ENCODE measurements around the gene ATP8A1.
"Not testable (repeated sequence)": the region's sequence is repeated elsewhere in the genome, so short reads cannot be mapped to it uniquely, and the experiment has no call there.

Gene ATP8A1

GRCh38 chr4:42513748-42514492, 143.0 kb downstream of the ATP8A1 start:
- no peak for DNase-seq

- no peak for DNase-seq
These were observed 144.7 kb downstream of the ATP8A1 start for GRCh38 chr4:42512226-42512625.

GRCh38 chr4:42510225-42510624, 146.7 kb downstream of the ATP8A1 start:
- DNase-seq: no peak

GRCh38 chr4:42501624-42502401, 155.1 kb downstream of the ATP8A1 start:
- no peak for DNase-seq

DNA sequence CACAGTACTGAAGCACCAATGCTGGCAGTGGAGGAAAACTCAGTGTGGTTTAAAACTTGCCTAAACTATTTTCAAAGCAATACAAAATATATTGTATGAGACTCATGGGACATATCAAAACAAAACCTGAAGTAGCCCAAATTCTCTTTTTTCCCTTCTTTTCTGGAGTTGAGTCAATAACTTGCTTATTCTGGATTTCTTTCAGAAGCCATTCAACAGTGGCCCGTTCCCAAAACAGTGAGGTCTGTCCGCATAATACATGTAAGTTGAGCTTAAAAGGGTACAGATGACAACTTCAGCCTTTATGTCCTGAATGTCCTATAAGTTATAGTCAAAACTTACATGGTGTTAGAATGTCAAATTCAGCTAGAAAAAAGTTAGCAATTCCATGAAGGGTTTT, 158.9 kb downstream of the ATP8A1 start:
- DNase-seq: no peak

- no peak for DNase-seq
These were observed 159.6 kb downstream of the ATP8A1 start for GRCh38 chr4:42497142-42497910.

GRCh38 chr4:42492962-42493361, 163.9 kb downstream of the ATP8A1 start:
- DNase-seq: no peak

GRCh38 chr4:42490015-42490414, 166.9 kb downstream of the ATP8A1 start:
- DNase-seq: no peak

DNA sequence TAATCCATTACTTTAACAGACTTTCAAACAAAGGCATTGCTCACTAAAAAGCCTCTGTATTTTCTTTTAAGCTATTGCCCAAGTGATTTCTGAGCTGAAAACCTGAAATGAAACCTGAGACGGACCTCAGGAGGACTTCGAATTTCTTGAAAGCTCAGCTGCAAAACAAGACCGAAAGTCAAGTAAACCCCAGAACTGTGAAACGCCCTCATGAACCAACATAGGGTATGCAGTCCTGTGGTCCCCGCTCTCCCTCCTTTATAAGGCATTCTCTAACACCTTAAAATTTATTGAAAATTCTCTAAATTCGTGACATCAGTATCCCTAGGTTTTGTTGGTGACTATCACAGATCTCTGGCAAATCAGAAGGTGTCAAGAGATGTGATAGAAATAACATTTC, 167.8 kb downstream of the ATP8A1 start:
- DNase-seq: no peak

DNA sequence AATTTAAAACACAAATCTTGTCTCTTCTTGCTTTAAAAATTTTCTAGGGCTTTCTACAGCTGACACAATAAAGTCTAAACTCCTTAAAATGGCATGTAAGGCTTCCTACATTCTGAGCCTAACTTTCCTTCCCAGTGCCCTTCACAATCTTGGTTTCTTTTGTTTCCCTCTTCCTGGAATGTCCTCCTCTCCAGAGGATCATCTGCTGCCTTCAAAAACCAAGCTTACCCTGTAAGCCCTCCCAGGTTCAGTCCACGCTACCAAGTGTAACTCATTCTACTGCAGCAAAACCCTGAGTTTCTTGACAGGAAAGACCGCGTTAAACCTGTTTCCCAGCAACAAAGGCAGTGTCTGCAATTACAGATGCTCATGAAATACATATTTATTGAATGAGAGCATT, 168.4 kb downstream of the ATP8A1 start:
- DNase-seq: no peak

- DNase-seq: no peak
These were observed 168.8 kb downstream of the ATP8A1 start for GRCh38 chr4:42488114-42488513.

DNA sequence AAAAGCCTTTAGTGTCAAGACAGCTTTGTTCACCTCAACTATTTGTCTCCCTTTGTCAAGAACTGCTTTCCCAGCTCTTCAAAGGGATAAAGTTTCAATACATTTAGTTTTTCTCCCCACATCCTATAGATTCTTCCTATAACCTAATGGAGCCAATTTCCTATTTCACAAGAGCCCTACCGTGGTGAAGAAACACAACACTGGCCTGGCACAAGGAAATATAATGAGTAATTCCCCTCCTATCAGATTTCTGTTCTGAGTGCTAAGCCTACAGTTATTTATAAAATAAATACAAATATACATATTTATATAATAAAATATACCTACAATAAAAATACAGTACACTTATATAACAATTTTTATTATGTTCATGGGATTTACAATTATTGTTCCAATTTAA, 169.7 kb downstream of the ATP8A1 start:
- no peak for DNase-seq

DNA sequence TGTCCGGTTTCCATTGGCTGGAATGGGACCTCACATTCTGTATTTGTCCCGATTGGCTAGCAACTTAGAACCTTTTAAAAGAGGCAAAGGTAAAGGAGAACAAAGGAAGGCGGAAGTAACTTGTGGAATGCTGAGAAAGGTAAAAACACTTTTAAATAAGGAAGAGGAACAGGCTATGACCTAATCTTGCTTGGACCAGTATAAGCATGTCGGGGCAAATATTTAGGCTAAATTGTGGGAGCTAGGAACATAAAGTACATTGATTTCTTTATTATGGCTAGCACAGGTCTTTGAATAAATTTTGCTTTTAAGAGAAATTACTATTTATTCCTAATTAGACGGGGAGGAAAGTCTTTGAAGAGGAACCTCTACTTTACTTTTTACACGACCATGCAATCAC, 170.7 kb downstream of the ATP8A1 start:
- DNase-seq: not testable (repeated sequence)

- DNase-seq: no peak
These were observed 172.3 kb downstream of the ATP8A1 start for GRCh38 chr4:42484630-42485029.

DNA sequence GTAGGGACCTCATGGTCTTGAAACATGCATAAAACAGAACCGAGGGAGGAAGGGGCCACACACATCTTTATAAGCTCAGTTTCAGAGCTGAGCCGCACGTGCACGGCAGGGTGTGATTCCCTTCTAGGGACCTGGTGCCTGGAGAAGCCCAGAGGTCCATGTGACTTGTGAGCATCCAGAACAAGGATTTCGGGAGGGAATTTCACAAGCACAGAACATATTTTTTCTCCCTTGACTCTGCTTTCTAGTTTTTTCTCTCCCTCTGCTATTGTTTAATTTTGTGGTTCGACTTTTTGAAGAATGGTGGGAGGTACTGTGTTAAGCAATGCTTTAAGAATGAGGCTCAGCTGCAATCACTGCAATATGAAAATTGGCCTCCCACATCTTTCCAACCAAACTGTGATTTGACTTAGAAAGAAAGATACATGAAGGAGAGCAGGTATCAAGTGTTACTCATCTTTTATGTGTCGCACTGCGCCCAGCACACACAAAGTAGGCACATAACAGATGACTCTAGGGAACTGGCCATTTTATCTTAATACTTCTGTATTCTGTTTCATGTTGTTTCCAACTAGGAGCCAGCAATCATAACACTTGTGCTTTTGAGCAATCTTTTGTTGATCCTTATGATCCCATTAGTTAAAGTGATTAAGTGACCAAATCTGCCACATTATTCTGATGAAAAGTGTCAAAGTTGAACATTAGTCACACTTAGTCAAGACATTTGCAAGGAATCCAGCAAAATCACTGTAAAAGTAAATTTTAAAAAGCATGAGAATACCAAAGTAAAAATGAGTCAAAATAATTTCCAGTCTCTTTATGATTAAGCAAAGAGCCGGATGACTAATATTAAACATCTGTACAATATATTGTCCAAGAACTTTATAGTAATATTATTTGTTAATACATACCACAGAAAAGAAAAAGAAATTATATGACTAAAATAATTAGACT, 173.2 kb downstream of the ATP8A1 start:
- DNase-seq: peak in 2 of 56 donors; percentile 5 to 14

- no peak for DNase-seq
These were observed 174.2 kb downstream of the ATP8A1 start for GRCh38 chr4:42482516-42483327.

DNA sequence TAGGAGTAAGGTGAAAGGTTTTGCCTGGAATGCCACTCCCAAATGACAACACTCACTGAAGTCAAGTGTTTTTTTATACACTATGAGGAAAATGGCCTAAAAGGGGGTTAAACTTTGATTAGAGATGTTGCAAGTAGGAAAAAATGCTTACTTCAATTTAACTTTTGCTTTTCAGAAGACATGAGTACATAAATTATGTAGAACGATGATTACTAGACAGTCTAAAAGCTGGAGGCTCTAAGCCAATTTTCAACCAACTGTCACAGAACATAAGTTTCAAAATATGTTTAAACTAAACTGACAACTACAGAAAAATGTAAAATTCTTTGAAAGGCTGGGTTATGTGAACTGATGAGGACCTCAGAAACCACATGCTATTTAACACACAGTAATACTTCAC, 176.2 kb downstream of the ATP8A1 start:
- DNase-seq: no peak

GRCh38 chr4:42480281-42480680, 176.6 kb downstream of the ATP8A1 start:
- DNase-seq: no peak

DNA sequence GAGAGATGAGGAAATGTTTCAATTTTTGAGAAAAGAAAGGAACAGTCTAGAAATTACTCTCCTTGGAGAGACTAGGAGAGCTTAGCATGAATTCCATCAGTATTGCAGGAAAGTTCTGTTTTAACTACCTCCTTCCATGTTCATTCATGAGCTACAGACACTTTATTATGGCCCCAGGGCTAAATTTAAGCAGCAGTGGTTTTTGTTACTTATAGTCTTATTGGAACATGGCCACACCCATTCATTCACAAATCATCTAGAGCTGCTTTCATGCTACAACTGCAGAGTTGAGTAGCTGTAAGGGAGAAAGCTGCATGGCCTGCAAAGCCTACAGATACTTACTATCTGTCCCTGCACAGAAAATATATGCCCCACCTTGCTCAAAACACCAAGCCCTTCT, 178.0 kb downstream of the ATP8A1 start:
- no peak for DNase-seq

DNA sequence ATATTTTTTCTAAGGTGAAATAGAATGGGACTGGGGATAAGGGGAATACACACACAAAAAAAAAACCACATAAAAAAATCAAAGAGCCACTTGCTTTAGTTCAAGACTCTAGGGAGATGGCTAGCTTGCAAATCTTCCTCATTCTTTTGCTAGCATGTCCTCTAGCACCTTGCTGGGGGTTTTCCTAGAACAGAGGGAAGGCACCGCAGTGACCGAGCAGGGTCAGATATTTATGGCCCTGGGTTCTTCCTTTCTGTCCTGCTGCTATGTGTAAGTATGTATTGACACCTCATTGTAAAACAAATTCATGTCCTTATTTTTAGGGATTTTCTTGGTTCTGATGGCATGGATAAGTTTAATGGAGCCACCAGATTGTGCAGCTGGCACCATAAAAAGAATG, 178.4 kb downstream of the ATP8A1 start:
- no peak for DNase-seq
